Natural killer cell (primary cell): ENCODE measurements around the gene TRMT13. TPM values are rescaled to one million over a fixed set of nuclear protein-coding genes. Genes with fewer than 3 reads are reported as not detected.

Source experiments
- ATAC-seq, 3 donors: fragments of 150-1000 bp in 2 of 3; fragments of 200-7000 bp in 1 of 3; cut with Tn5 transposase; 1 replicate in 1 of 3; 2 replicates in 2 of 3; pipeline ENCODE4 v1.10.0; 2021; ENCODE audit warnings: mild to moderate bottlenecking in 2 of 3, moderate library complexity in 2 of 3
- DNase-seq, 2 donors: peaks; one replicate each; pipeline versions ENCODE4 v3.0.0 to v3.0.0-alpha.2; 2013 to 2021; ENCODE audit warnings: mixed read lengths in 1 of 2
- H3K27ac ChIP-seq: one replicate; pipeline ENCODE4 v1.5.1; 2013; ENCODE audit warnings: mild to moderate bottlenecking, low read length
- H3K27me3 ChIP-seq: one replicate; pipeline ENCODE4 v1.6.1; 2013; ENCODE audit warnings: low read length; ENCODE audit not compliant: control insufficient read depth, insufficient read depth
- H3K36me3 ChIP-seq: one replicate; pipeline ENCODE4 v1.6.1; 2013; ENCODE audit warnings: low read length; ENCODE audit not compliant: control insufficient read depth, insufficient read depth
- H3K4me1 ChIP-seq: one replicate; pipeline ENCODE4 v1.6.1; 2013; ENCODE audit warnings: low read length; ENCODE audit not compliant: control insufficient read depth, insufficient read depth
- H3K4me3 ChIP-seq: one replicate; pipeline ENCODE4 v1.5.1; 2013; ENCODE audit warnings: low read length
- H3K9me3 ChIP-seq: one replicate; pipeline ENCODE4 v1.6.1; 2013; ENCODE audit warnings: low read length; ENCODE audit not compliant: control insufficient read depth, insufficient read depth
- H3K27ac Mint-ChIP-seq, 2 donors: one replicate each; pipeline ENCODE4 v1.8.0; 2022; ENCODE audit warnings: mild to moderate bottlenecking in 2 of 2, mixed read lengths in 2 of 2, moderate library complexity in 1 of 2
- H3K27me3 Mint-ChIP-seq, 2 donors: one replicate each; pipeline ENCODE4 v1.8.0; 2022; ENCODE audit warnings: low read depth in 2 of 2, mixed read lengths in 2 of 2
- H3K36me3 Mint-ChIP-seq: one replicate; pipeline ENCODE4 v1.8.0; 2022; ENCODE audit warnings: mixed read lengths
- H3K4me1 Mint-ChIP-seq, 2 donors: one replicate each; pipeline ENCODE4 v1.8.0; 2022; ENCODE audit warnings: mixed read lengths in 2 of 2
- H3K4me3 Mint-ChIP-seq: one replicate; pipeline ENCODE4 v1.8.0; 2022; ENCODE audit warnings: mild to moderate bottlenecking, moderate library complexity, mixed read lengths
- H3K9me3 Mint-ChIP-seq, 2 donors: one replicate each; pipeline ENCODE4 v1.8.0; 2022; ENCODE audit warnings: mixed read lengths in 2 of 2
- WGBS: methylation state at CpG from one replicate; pipeline ENCODE4 v1.1.7; 2013; ENCODE audit warnings: missing lambda C conversion rate; ENCODE audit not compliant: insufficient coverage; 5-methylcytosine and 5-hydroxymethylcytosine counted together
- intact Hi-C: fragments of 100-400 bp; cut with micrococcal nuclease; formaldehyde crosslinking; loops from one replicate; pipeline ENCODE4 v1.14.2; 2022
- total RNA-seq, 4 donors: library from RNA; stranded (reverse); fragments of 120-200 nt in 1 of 4; gene quantifications; one replicate each; pipeline versions ENCODE4 v1.2.3 to v1.2.4, GENCODE V29; 2013 to 2022
- TF ChIP-seq, protein P1 (sequence below): fragments of 200-600 bp; IDR thresholded peaks from one replicate; pipeline ENCODE4 v1.8.0; 2022; ENCODE audit warnings: antibody characterized with exemption

Gene TRMT13
- total RNA-seq, 3 donors from 2014 or later (not counting 1 experiment from before 2014, with no cell fraction given) = 12.7 to 22.3 (median 13.4) TPM

GRCh38 chr1:100147875-100148274 is 14.9 kb downstream of the TRMT13 start:
- Mint-ChIP-seq H3K36me3 (peaks cover 20% of the 10 kb centered on the region), H3K9me3 (no peaks in the 10 kb centered on the region), H3K27me3 (no peaks in the 10 kb centered on the region), H3K4me3 (no peak overlapping the region), H3K4me1 (peaks cover 0 to 8% of the 10 kb centered on the region in 2 donors), H3K27ac (no peak overlapping the region)
- H3K9me3 ChIP-seq = no peaks in the 10 kb centered on the region
- no peak overlapping the region for H3K27ac ChIP-seq
- intact Hi-C loops = no loop called here
- DNase-seq (no peak), ATAC-seq (no peak)
- WGBS = 88% methylated on average over 4 of the region's 4 CpGs
- no peak overlapping the region for H3K4me3 ChIP-seq
- H3K27me3 ChIP-seq = no peaks in the 10 kb centered on the region
- H3K36me3 ChIP-seq = peaks cover 69% of the 10 kb centered on the region
- no peaks in the 10 kb centered on the region for H3K4me1 ChIP-seq
- TF ChIP-seq, protein P1, sequence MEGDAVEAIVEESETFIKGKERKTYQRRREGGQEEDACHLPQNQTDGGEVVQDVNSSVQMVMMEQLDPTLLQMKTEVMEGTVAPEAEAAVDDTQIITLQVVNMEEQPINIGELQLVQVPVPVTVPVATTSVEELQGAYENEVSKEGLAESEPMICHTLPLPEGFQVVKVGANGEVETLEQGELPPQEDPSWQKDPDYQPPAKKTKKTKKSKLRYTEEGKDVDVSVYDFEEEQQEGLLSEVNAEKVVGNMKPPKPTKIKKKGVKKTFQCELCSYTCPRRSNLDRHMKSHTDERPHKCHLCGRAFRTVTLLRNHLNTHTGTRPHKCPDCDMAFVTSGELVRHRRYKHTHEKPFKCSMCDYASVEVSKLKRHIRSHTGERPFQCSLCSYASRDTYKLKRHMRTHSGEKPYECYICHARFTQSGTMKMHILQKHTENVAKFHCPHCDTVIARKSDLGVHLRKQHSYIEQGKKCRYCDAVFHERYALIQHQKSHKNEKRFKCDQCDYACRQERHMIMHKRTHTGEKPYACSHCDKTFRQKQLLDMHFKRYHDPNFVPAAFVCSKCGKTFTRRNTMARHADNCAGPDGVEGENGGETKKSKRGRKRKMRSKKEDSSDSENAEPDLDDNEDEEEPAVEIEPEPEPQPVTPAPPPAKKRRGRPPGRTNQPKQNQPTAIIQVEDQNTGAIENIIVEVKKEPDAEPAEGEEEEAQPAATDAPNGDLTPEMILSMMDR = no peak

DNA sequence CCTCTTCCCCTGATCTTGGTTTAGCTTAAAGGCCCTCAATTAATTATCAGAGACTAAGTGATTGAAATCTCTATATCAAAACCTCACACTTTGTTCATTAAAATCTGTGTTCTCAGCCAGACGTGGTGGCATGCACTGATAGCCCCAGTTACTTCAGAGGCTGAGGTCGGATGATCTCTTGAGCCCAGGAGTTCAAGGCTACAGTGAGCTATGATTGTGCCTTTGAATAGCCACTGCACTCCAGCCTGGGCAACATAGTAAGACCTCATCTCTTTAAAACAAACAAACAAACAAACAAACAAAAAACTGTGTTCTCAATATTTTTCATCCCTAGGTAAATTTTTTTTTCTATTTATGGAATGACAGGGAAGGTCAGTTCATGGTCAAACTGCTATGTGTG is 18.7 kb downstream of the TRMT13 start:
- Histone ChIP-seq H3K27ac (no peak overlapping the region), H3K27me3 (no peaks in the 10 kb centered on the region), H3K9me3 (no peaks in the 10 kb centered on the region), H3K4me1 (no peaks in the 10 kb centered on the region), H3K36me3 (peaks cover 33% of the 10 kb centered on the region), H3K4me3 (no peak overlapping the region)
- DNase-seq = no peak
- H3K27ac Mint-ChIP-seq = peak overlapping the region in 1 of 2 donors; percentile 15
- intact Hi-C loops = no loop called here
- no peak for ATAC-seq
- TF ChIP-seq, protein P1 = no peak
- WGBS = 84% methylated on average over 2 of the region's 2 CpGs
- no peaks in the 10 kb centered on the region for H3K27me3 Mint-ChIP-seq
- H3K9me3 Mint-ChIP-seq = no peaks in the 10 kb centered on the region
- H3K36me3 Mint-ChIP-seq = no peaks in the 10 kb centered on the region
- no peak overlapping the region for H3K4me3 Mint-ChIP-seq
- H3K4me1 Mint-ChIP-seq = peaks cover 0 to 8% of the 10 kb centered on the region in 2 donors

- WGBS = no CpG with 5 or more reads among the region's 4 CpGs
- intact Hi-C loops = no loop called here
- peaks cover 0 to 8% of the 10 kb centered on the region in 2 donors for H3K4me1 Mint-ChIP-seq
- no peaks in the 10 kb centered on the region for H3K27me3 Mint-ChIP-seq
- DNase-seq (no peak), ATAC-seq (no peak)
- H3K4me3 Mint-ChIP-seq = no peak overlapping the region
- peaks cover 28% of the 10 kb centered on the region for H3K36me3 ChIP-seq
- H3K27me3 ChIP-seq = no peaks in the 10 kb centered on the region
- H3K9me3 ChIP-seq = no peaks in the 10 kb centered on the region
- H3K27ac Mint-ChIP-seq = peak overlapping the region in 1 of 2 donors; percentile 15
- no peaks in the 10 kb centered on the region for H3K9me3 Mint-ChIP-seq
- H3K36me3 Mint-ChIP-seq = no peaks in the 10 kb centered on the region
- no peak overlapping the region for H3K4me3 ChIP-seq
- TF ChIP-seq, protein P1 = no peak
- no peaks in the 10 kb centered on the region for H3K4me1 ChIP-seq
- H3K27ac ChIP-seq = no peak overlapping the region
These were observed 19.3 kb downstream of the TRMT13 start for GRCh38 chr1:100152271-100152670.

DNA sequence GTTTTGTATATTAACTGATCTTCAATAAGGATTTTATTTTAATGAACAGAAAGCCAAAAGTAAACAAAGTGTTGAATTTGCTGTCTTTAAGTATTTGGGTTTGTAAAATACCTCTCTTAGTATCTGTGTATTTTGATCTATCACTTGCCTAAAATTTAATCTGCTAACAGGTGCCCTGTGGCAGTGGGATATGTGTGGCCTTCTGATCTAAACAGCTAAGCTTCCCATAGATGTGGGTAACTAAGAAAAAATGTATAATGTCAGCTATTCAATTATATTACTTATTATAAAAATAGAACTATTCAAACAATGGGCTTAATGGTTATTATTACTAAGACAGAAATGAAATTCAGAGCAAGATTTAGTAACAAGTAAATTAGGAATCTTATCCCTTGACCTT is 29.9 kb downstream of the TRMT13 start:
- TF ChIP-seq, protein P1 = no peak
- no peak for ATAC-seq
- H3K4me3 Mint-ChIP-seq = no peak overlapping the region

More for the DNA sequence above, 29.9 kb downstream of the TRMT13 start:
- no peak overlapping the region for H3K27ac Mint-ChIP-seq
- Histone ChIP-seq H3K4me1 (no peaks in the 10 kb centered on the region), H3K4me3 (no peak overlapping the region), H3K27ac (no peak overlapping the region), H3K27me3 (no peaks in the 10 kb centered on the region), H3K36me3 (no peaks in the 10 kb centered on the region), H3K9me3 (no peaks in the 10 kb centered on the region)
- no peaks in the 10 kb centered on the region for H3K9me3 Mint-ChIP-seq
- H3K27me3 Mint-ChIP-seq = no peaks in the 10 kb centered on the region
- no peaks in the 10 kb centered on the region for H3K4me1 Mint-ChIP-seq
- intact Hi-C loops = no loop called here
- H3K36me3 Mint-ChIP-seq = no peaks in the 10 kb centered on the region
- DNase-seq = no peak
